ENCODE measurements around the gene TNRC18.

DNA sequence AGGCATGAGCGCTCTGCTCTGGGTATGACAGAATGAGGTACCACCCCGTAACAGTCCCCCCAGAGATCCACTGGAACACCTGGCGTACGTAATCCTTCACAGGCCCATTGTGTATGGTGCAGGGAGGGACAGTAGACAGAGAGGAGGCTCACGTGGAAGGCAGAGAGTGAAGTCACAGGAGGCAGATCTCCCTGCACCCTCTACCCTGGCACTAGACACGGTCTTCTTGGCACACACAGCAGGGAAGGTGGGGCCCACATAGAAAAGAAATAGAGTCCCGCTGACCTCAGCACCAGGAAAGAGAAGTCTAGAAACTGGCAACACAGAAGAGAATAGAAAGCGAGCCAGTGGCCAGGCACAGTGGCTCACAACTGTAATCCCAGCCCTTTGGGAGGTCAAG is 89.0 kb downstream of the TNRC18 start:
- TF ChIP-seq OSR2 (tag by site-specific recombination; IDR thresholded peaks at IDR 0.05) (no peak), ZNF416 (tag by site-specific recombination; IDR thresholded peaks at IDR 0.05) (no peak), ZNF132 (tag by site-specific recombination; IDR thresholded peaks at IDR 0.05; ENCODE audit: borderline replicate concordance) (no peak), ZSCAN30 (tag by site-specific recombination; IDR thresholded peaks at IDR 0.05) (no peak), SCRT2 (tag by site-specific recombination; IDR thresholded peaks at IDR 0.05) (no peak), CTCF (tag by site-specific recombination; IDR thresholded peaks at IDR 0.05) (no peak), ZNF174 (tag by site-specific recombination; IDR thresholded peaks at IDR 0.05) (no peak), ZNF585B (tag by site-specific recombination; IDR thresholded peaks at IDR 0.05) (no peak), ZBTB26 (tag by site-specific recombination; optimal IDR thresholded peaks at IDR 0.05) (no peak), FEZF1 (tag by site-specific recombination; IDR thresholded peaks at IDR 0.05) (no peak), ZBTB1 (tag by site-specific recombination; IDR thresholded peaks at IDR 0.05) (no peak), KLF16 (tag by site-specific recombination; IDR thresholded peaks at IDR 0.05) (no peak)

Measured in HEK293 (cell line).